ENCODE measurements around the gene ATXN7L1.
"Not testable (repeated sequence)": the region's sequence is repeated elsewhere in the genome, so short reads cannot be mapped to it uniquely, and the experiment has no call there.

Gene ATXN7L1

GRCh38 chr7:105890290-105890997, 14.0 kb upstream of the ATXN7L1 start:
- FAIRE-seq, result no peak

- no peak for FAIRE-seq
Measured at GRCh38 chr7:105887569-105888189, 11.3 kb upstream of the ATXN7L1 start.

GRCh38 chr7:105886776-105887175, 10.4 kb upstream of the ATXN7L1 start:
- FAIRE-seq, result no peak

GRCh38 chr7:105885387-105886111, 9.2 kb upstream of the ATXN7L1 start:
- FAIRE-seq, result no peak

- FAIRE-seq, result not testable (repeated sequence)
Measured at GRCh38 chr7:105883179-105883578, 6.8 kb upstream of the ATXN7L1 start.

- no peak for FAIRE-seq
Measured at GRCh38 chr7:105881439-105881838, 5.0 kb upstream of the ATXN7L1 start.

- no peak for FAIRE-seq
Measured at GRCh38 chr7:105880571-105881330, 4.4 kb upstream of the ATXN7L1 start.

- no peak for FAIRE-seq
Measured at GRCh38 chr7:105879782-105880181, 3.4 kb upstream of the ATXN7L1 start.

- FAIRE-seq, result no peak
Measured at GRCh38 chr7:105878746-105879605, 2.6 kb upstream of the ATXN7L1 start.

GRCh38 chr7:105877736-105878135, 1.3 kb upstream of the ATXN7L1 start:
- no peak for FAIRE-seq

GRCh38 chr7:105876964-105877601, 684 bp upstream of the ATXN7L1 start:
- no peak for FAIRE-seq

GRCh38 chr7:105875505-105875904, 894 bp downstream of the ATXN7L1 start:
- no peak for FAIRE-seq

GRCh38 chr7:105874055-105874454, 2.3 kb downstream of the ATXN7L1 start:
- no peak for FAIRE-seq

- FAIRE-seq, result no peak
Measured at GRCh38 chr7:105872491-105872890, 3.9 kb downstream of the ATXN7L1 start.

GRCh38 chr7:105871142-105871541, 5.3 kb downstream of the ATXN7L1 start:
- no peak for FAIRE-seq

GRCh38 chr7:105866102-105866801, 10.1 kb downstream of the ATXN7L1 start:
- no peak for FAIRE-seq

GRCh38 chr7:105863876-105864275, 12.5 kb downstream of the ATXN7L1 start:
- FAIRE-seq, result no peak

GRCh38 chr7:105862770-105863169, 13.6 kb downstream of the ATXN7L1 start:
- FAIRE-seq, result no peak

- no peak for FAIRE-seq
Measured at GRCh38 chr7:105862276-105862675, 14.1 kb downstream of the ATXN7L1 start.

- FAIRE-seq, result no peak
Measured at GRCh38 chr7:105861224-105861623, 15.2 kb downstream of the ATXN7L1 start.

- FAIRE-seq, result no peak
Measured at GRCh38 chr7:105860793-105861192, 15.6 kb downstream of the ATXN7L1 start.
